ENCODE measurements around the gene CADM4. TPM values are rescaled to one million over a fixed set of nuclear protein-coding genes. Genes with fewer than 3 reads are reported as not detected.
"Not testable (repeated sequence)": the region's sequence is repeated elsewhere in the genome, so short reads cannot be mapped to it uniquely, and the experiment has no call there.

Gene CADM4
- total and polyA plus RNA-seq, 7 experiments from 2014 or later: 0.34 to 2.0 (median 0.51) TPM

DNA sequence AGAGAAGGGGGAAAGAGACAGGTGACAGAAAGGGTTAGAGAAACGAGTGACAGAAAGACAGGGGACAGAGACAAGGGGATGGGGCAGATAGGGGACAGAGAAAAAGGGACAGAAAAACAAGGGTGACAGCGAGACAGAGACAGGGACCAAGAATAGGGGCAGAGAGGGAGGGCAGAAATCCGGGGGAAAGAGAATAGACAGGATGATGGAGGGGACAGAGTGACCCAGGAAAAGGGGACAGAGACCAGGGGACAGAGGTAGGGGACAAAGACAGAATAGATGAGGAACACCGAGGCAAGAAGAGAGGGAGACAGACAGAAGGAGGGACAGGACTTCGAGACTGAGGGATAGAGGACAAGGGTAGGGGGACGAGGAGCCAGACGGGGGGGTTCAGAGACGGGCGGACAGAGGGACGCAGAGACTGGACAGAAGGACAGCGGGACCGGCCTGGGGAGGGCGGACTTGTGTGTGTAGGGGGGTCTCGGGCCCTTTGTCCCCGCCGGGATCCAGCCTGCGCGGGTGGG lies 593 bp downstream of the CADM4 start:
- no peak overlapping the region for H3K4me3 ChIP-seq (ENCODE audit: low read length)

DNA sequence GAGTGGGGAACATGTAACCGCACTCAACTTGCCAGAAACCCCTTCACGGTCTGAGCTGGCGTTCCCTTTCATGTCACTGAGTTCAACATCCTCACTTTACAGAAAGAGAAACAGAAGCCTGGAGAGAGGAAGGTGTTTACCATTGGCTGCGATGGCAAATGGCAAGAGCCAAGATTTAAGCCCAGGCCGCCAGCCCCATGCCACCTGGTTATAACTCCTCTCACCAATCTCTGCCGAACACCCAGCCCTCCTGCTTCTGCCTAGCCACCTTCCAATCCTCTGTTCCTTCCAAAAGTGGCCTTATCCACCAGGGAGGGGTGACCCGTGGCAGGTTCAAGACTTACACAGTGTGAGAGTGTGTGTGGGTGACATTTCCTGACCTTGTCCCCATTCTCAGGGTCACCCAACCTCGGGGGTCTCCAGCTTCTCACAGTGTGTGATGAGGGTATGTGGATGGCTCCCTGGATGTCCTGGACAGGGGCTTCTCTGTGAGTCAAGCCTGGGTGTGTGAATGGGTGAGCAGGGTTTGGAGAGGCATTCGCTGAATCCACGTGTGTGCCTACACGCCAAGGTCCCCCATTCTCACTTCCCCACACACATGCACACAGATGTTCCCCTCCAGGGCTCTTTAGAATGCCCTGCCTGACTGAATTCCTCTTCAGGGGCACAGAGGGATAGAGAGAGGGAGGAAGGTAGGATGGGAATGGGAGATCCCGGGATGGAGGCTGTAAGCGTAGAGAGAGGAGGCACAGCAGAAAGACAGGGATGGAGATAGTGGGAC lies 1.2 kb downstream of the CADM4 start:
- no peaks in the 10 kb centered on the region for H3K9me3 Mint-ChIP-seq
- H3K4me1 Mint-ChIP-seq: peaks cover 12 to 28% (median 15%) of the 10 kb centered on the region in 7 donors
- Histone ChIP-seq H3K4me1 (ENCODE audit: control insufficient read depth in 2 of 2, insufficient read depth in 2 of 2, low read length in 2 of 2) (peaks cover 0 to 6% of the 10 kb centered on the region in 2 donors), H3K36me3 (ENCODE audit: control insufficient read depth in 2 of 3, insufficient read depth in 3 of 3, low read length in 3 of 3) (no peaks in the 10 kb centered on the region), H3K27ac (ENCODE audit: low read depth, low read length) (no peak overlapping the region), H3K9me3 (ENCODE audit: control insufficient read depth in 2 of 3, low read length in 3 of 3) (no peaks in the 10 kb centered on the region), H3K27me3 (ENCODE audit: control insufficient read depth in 2 of 2, insufficient read depth in 2 of 2, low read length in 2 of 2) (peaks cover 4 to 8% of the 10 kb centered on the region in 2 donors), H3K4me3 (ENCODE audit: low read length) (no peak overlapping the region)
- peaks cover 15 to 52% (median 32%) of the 10 kb centered on the region in 5 donors for H3K27me3 Mint-ChIP-seq
- POLR2A ChIA-PET: no interaction called here
- DNase-seq: no peak
- intact Hi-C loops (cut with micrococcal nuclease): no loop called here
- CTCF ChIA-PET: no interaction called here
- peak overlapping the region in 5 of 9 donors; percentile 1 to 68 (median 33) for H3K27ac Mint-ChIP-seq
- ATAC-seq: no peak
- H3K4me3 Mint-ChIP-seq: peak overlapping the region; percentile 68 to 93 (median 82)
- no peaks in the 10 kb centered on the region for H3K36me3 Mint-ChIP-seq

More for the DNA sequence above, 593 bp downstream of the CADM4 start:
- Histone ChIP-seq H3K36me3 (ENCODE audit: control insufficient read depth in 2 of 3, insufficient read depth in 3 of 3, low read length in 3 of 3) (no peaks in the 10 kb centered on the region), H3K9me3 (ENCODE audit: control insufficient read depth in 2 of 3, low read length in 3 of 3) (no peaks in the 10 kb centered on the region), H3K27ac (ENCODE audit: low read depth, low read length) (no peak overlapping the region), H3K4me1 (ENCODE audit: control insufficient read depth in 2 of 2, insufficient read depth in 2 of 2, low read length in 2 of 2) (peaks cover 0 to 6% of the 10 kb centered on the region in 2 donors), H3K27me3 (ENCODE audit: control insufficient read depth in 2 of 2, insufficient read depth in 2 of 2, low read length in 2 of 2) (peaks cover 4 to 8% of the 10 kb centered on the region in 2 donors)
- DNase-seq (no peak), ATAC-seq (no peak)
- H3K27me3 Mint-ChIP-seq: peaks cover 13 to 52% (median 30%) of the 10 kb centered on the region in 5 donors
- H3K4me3 Mint-ChIP-seq: peak overlapping the region; percentile 68 to 93 (median 82)
- peak overlapping the region in 8 of 9 donors; percentile 1 to 90 (median 32) for H3K27ac Mint-ChIP-seq
- intact Hi-C loops (cut with micrococcal nuclease): no loop called here
- H3K36me3 Mint-ChIP-seq: no peaks in the 10 kb centered on the region
- peaks cover 12 to 28% (median 15%) of the 10 kb centered on the region in 7 donors for H3K4me1 Mint-ChIP-seq
- no peaks in the 10 kb centered on the region for H3K9me3 Mint-ChIP-seq
- POLR2A ChIA-PET: no interaction called here
- CTCF ChIA-PET: no interaction called here

DNA sequence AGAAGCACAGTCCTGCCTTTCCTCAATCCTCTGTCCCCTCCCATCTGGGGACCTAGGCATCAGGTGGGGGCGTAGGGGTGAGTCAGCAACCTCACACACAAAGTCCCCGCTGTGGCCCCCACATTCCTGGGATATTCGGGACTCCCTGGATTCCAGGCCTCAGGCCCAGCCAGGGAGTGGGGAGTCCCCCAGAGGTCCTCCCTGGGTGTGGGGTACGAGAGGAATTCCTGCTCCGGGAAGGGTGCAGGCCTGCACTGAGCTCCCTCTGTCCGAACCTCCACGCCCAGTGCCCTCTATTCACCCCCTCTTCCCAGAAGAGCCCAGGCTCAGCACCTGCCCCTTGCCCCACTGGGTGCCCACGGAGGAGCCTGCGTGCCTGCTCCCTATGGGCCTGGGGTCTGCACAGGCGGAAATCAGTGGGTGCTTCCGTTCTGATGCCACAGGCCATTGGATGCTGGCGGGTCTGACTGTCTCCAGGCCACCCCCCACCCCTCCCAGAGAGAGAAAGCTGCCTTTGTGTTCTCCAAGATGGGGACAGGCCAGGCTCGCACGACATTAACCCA lies 3.4 kb downstream of the CADM4 start:
- POLR2A ChIA-PET: no interaction called here
- Histone ChIP-seq H3K27ac (ENCODE audit: low read depth, low read length) (no peak overlapping the region), H3K36me3 (ENCODE audit: control insufficient read depth in 2 of 3, insufficient read depth in 3 of 3, low read length in 3 of 3) (no peaks in the 10 kb centered on the region), H3K4me3 (ENCODE audit: low read length) (no peak overlapping the region), H3K27me3 (ENCODE audit: control insufficient read depth in 2 of 2, insufficient read depth in 2 of 2, low read length in 2 of 2) (peaks cover 4 to 8% of the 10 kb centered on the region in 2 donors), H3K9me3 (ENCODE audit: control insufficient read depth in 2 of 3, low read length in 3 of 3) (no peaks in the 10 kb centered on the region), H3K4me1 (ENCODE audit: control insufficient read depth in 2 of 2, insufficient read depth in 2 of 2, low read length in 2 of 2) (peaks cover 0 to 6% of the 10 kb centered on the region in 2 donors)
- H3K4me1 Mint-ChIP-seq: peaks cover 6 to 24% (median 13%) of the 10 kb centered on the region in 7 donors
- H3K27me3 Mint-ChIP-seq: peaks cover 15 to 51% (median 30%) of the 10 kb centered on the region in 5 donors
- H3K36me3 Mint-ChIP-seq: no peaks in the 10 kb centered on the region
- ATAC-seq (no peak), DNase-seq (no peak)
- no peak overlapping the region for H3K27ac Mint-ChIP-seq
- H3K9me3 Mint-ChIP-seq: no peaks in the 10 kb centered on the region
- CTCF ChIA-PET: no interaction called here
- intact Hi-C loops (cut with micrococcal nuclease): no loop called here
- H3K4me3 Mint-ChIP-seq: peak overlapping the region in 1 of 10 donors; percentile 45

DNA sequence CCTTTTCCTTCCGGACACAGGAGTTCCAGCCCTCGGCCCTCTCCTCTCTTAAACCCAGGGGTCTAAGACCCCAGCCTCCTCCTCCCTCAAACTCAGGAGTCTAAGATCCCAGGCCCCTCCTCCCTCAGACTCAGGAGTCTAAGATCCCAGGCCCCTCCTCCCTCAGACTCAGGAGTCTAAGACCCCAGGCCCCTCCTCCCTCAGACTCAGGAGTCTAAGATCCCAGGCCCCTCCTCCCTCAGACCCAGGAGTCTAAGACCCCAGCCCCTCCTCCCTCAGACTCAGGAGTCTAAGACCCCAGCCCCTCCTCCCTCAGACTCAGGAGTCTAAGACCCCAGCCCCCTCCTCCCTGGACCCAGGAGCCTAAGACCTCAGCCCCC lies 4.1 kb downstream of the CADM4 start:
- H3K27me3 ChIP-seq (ENCODE audit: control insufficient read depth in 2 of 2, insufficient read depth in 2 of 2, low read length in 2 of 2); H3K36me3 Mint-ChIP-seq; H3K4me3 Mint-ChIP-seq; ATAC-seq; H3K36me3 ChIP-seq (ENCODE audit: control insufficient read depth in 2 of 3, insufficient read depth in 3 of 3, low read length in 3 of 3); H3K9me3 ChIP-seq (ENCODE audit: control insufficient read depth in 2 of 3, low read length in 3 of 3); H3K9me3 Mint-ChIP-seq; H3K4me1 ChIP-seq (ENCODE audit: control insufficient read depth in 2 of 2, insufficient read depth in 2 of 2, low read length in 2 of 2); CTCF ChIA-PET; H3K4me3 ChIP-seq (ENCODE audit: low read length); DNase-seq; H3K27ac ChIP-seq (ENCODE audit: low read depth, low read length); H3K27ac Mint-ChIP-seq; intact Hi-C loops (cut with micrococcal nuclease): not testable (repeated sequence)
- peaks cover 15 to 47% (median 28%) of the 10 kb centered on the region in 5 donors for H3K27me3 Mint-ChIP-seq
- POLR2A ChIA-PET: interaction anchor here (1.0 kb wide), 1 partner anchor 33 kb away, joined by 3 read pairs; no protein-coding TSS in a partner anchor
- peaks cover 5 to 20% (median 12%) of the 10 kb centered on the region in 7 donors for H3K4me1 Mint-ChIP-seq

DNA sequence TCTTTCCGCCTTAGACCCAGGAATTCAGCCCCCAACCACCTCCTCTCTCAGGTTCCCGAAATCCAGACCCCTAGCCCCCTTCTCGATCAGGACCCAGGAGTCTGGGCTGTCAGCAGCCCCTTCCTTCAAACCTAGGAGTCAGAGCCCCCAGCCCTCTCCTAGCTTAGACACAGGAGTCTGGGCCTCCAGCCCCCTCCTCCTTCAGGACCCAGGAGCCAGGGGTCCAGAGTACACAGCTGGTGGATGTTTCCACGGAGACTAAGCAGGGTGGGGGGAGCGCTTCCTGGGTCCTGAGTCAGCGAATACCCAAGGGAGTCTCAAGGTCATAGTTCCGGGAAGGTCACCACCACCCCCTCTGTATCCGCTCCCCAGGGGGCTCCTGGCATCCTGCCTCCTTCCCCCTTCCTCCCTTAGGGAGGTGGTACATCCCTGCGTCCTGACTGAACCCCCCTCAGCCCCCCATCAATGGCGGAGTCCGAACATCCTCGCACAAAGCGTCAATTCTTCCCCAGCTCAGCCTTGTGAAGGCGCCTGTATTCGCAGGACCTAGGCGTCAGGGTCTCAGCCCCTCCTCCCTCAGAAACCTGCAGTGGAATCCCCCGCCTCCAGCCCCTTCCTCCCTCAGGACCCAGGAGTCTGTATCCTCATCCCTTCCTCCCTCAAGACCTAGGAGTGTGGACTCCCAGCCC lies 4.6 kb downstream of the CADM4 start:
- no peak overlapping the region for H3K4me3 Mint-ChIP-seq

DNA sequence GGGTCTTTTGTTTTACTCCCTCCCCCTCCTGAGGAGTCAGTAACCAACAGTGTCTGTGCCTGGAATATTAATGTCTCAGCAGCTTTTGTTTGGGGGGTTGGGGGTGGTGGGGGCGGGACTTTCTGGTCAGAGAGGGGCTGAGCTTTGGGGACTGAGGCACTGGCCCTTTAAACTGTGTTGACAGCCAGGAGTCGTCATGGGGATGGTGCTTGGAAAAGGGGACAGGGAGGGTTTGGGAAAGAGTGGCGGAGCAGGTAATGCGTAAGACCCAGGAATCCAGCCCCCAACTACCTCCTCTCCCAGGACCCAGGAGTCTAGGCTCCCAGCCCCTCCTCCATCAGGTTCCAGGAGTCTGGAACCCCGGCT lies 5.2 kb downstream of the CADM4 start:
- Mint-ChIP-seq H3K36me3 (no peaks in the 10 kb centered on the region), H3K27me3 (peaks cover 15 to 39% (median 28%) of the 10 kb centered on the region in 5 donors), H3K9me3 (no peaks in the 10 kb centered on the region), H3K4me3 (no peak overlapping the region), H3K4me1 (peaks cover 5 to 13% (median 8%) of the 10 kb centered on the region in 7 donors), H3K27ac (no peak overlapping the region)
- H3K4me1 ChIP-seq (ENCODE audit: control insufficient read depth in 2 of 2, insufficient read depth in 2 of 2, low read length in 2 of 2): no peaks in the 10 kb centered on the region
- ATAC-seq (no peak), DNase-seq (no peak)
- peaks cover 4 to 8% of the 10 kb centered on the region in 2 donors for H3K27me3 ChIP-seq (ENCODE audit: control insufficient read depth in 2 of 2, insufficient read depth in 2 of 2, low read length in 2 of 2)
- intact Hi-C loops (cut with micrococcal nuclease): no loop called here
- H3K36me3 ChIP-seq (ENCODE audit: control insufficient read depth in 2 of 3, insufficient read depth in 3 of 3, low read length in 3 of 3): no peaks in the 10 kb centered on the region
- POLR2A ChIA-PET: interaction anchor here (1.0 kb wide), 1 partner anchor 34 kb away, joined by 3 read pairs; no protein-coding TSS in a partner anchor
- H3K27ac ChIP-seq (ENCODE audit: low read depth, low read length): no peak overlapping the region
- no peaks in the 10 kb centered on the region for H3K9me3 ChIP-seq (ENCODE audit: control insufficient read depth in 2 of 3, low read length in 3 of 3)
- CTCF ChIA-PET: no interaction called here
- H3K4me3 ChIP-seq (ENCODE audit: low read length): no peak overlapping the region

More for the DNA sequence above, 4.6 kb downstream of the CADM4 start:
- Mint-ChIP-seq H3K4me1 (peaks cover 5 to 14% (median 8%) of the 10 kb centered on the region in 7 donors), H3K36me3 (no peaks in the 10 kb centered on the region), H3K27ac (no peak overlapping the region), H3K27me3 (peaks cover 15 to 41% (median 28%) of the 10 kb centered on the region in 5 donors), H3K9me3 (no peaks in the 10 kb centered on the region)
- Histone ChIP-seq H3K9me3 (ENCODE audit: control insufficient read depth in 2 of 3, low read length in 3 of 3) (no peaks in the 10 kb centered on the region), H3K4me1 (ENCODE audit: control insufficient read depth in 2 of 2, insufficient read depth in 2 of 2, low read length in 2 of 2) (no peaks in the 10 kb centered on the region), H3K36me3 (ENCODE audit: control insufficient read depth in 2 of 3, insufficient read depth in 3 of 3, low read length in 3 of 3) (no peaks in the 10 kb centered on the region), H3K27ac (ENCODE audit: low read depth, low read length) (no peak overlapping the region), H3K4me3 (ENCODE audit: low read length) (no peak overlapping the region), H3K27me3 (ENCODE audit: control insufficient read depth in 2 of 2, insufficient read depth in 2 of 2, low read length in 2 of 2) (peaks cover 4 to 8% of the 10 kb centered on the region in 2 donors)
- POLR2A ChIA-PET: interaction anchor here (1.0 kb wide), 1 partner anchor 34 kb away, joined by 3 read pairs; no protein-coding TSS in a partner anchor
- intact Hi-C loops (cut with micrococcal nuclease): no loop called here
- CTCF ChIA-PET: no interaction called here
- no peak for ATAC-seq
- DNase-seq: no peak

Data from naive thymus-derived CD4-positive, alpha-beta T cell (primary cell).